Esophagus muscularis mucosa (tissue), 4 donors: ENCODE data around the gene MED25. TPM values are rescaled to one million over a fixed set of nuclear protein-coding genes. Genes with fewer than 3 reads are reported as not detected.

ENCODE experiments used
- DNase-seq: peaks from one replicate; pipeline ENCODE4 v3.0.0-alpha.2; 2017; ENCODE audit errors: extremely low spot score
- H3K27ac ChIP-seq, 4 donors: fragments of 200-600 bp; sonication (generic); replicated peaks in 1 of 4; 1 replicate in 3 of 4; 2 replicates in 1 of 4; pipeline ENCODE4 v1.5.1; 2016 to 2019; ENCODE audit warnings: mild to moderate bottlenecking in 1 of 4
- H3K27me3 ChIP-seq, 4 donors: fragments of 200-600 bp; sonication (generic); one replicate each; pipeline versions ENCODE4 v1.5.1 to v1.6.0; 2016 to 2019
- H3K36me3 ChIP-seq, 4 donors: fragments of 200-600 bp; sonication (generic); one replicate each; pipeline ENCODE4 v1.5.1; 2016 to 2019
- H3K4me1 ChIP-seq, 4 donors: fragments of 200-600 bp; sonication (generic); one replicate each; pipeline ENCODE4 v1.5.1; 2016 to 2019
- H3K4me3 ChIP-seq, 4 donors: fragments of 200-600 bp; sonication (generic); 1 replicate in 2 of 4; 2 replicates in 2 of 4; pipeline ENCODE4 v1.5.1; 2016 to 2019; ENCODE audit warnings: mild to moderate bottlenecking in 4 of 4, moderate library complexity in 1 of 4
- H3K9me3 ChIP-seq, 4 donors: fragments of 200-600 bp; sonication (generic); 1 replicate in 3 of 4; 2 replicates in 1 of 4; pipeline ENCODE4 v1.5.1; 2016 to 2019
- CTCF ChIP-seq, 3 experiments: fragments of 200-600 bp in 2 of 3; fragments of 450-650 bp in 1 of 3; sonication (generic) in 2 of 3; IDR thresholded peaks; one replicate each; pipeline ENCODE4 v1.5.1; 2017 to 2019; ENCODE audit warnings: antibody characterized with exemption in 3 of 3, mild to moderate bottlenecking in 2 of 3, moderate library complexity in 1 of 3
- EP300 ChIP-seq: sonication (generic); formaldehyde crosslinking; IDR thresholded peaks from one replicate; pipeline ENCODE4 v1.6.1; 2017; ENCODE audit warnings: antibody characterized with exemption
- POLR2A ChIP-seq: fragments of 450-650 bp; IDR thresholded peaks from one replicate; pipeline ENCODE4 v1.6.1; 2017; ENCODE audit warnings: antibody characterized with exemption, moderate library complexity, mild to moderate bottlenecking, low read depth
- POLR2AphosphoS5 ChIP-seq, 2 donors: sonication (generic); formaldehyde crosslinking; IDR thresholded peaks; one replicate each; pipeline ENCODE4 v1.6.1; 2017; ENCODE audit warnings: antibody characterized with exemption in 2 of 2
- WGBS: methylation state at CpG from one replicate; pipeline ENCODE4 v1.1.5; 2018; 5-methylcytosine and 5-hydroxymethylcytosine counted together
- intact Hi-C: fragments of 100-400 bp; cut with DNase I; formaldehyde crosslinking; loops from one replicate; pipeline ENCODE4 v1.15.1; 2023
- total RNA-seq, 4 donors: library from RNA; depleted of rRNA; stranded (reverse); fragments of >200 nt; gene quantifications; one replicate each; pipeline versions ENCODE4 v1.1.0 to v1.2.1, GENCODE V29; 2016

MED25 gene
- total RNA-seq, 4 donors from 2014 or later: 22.5 to 36.0 (median 34.1) TPM

- Histone ChIP-seq H3K4me1 (peaks cover 27 to 54% (median 42%) of the 10 kb centered on the region in 4 donors), H3K27ac (peak within 1 kb of the TSS; percentile 97 to 100 (median 99)), H3K9me3 (no peaks in the 10 kb centered on the region), H3K36me3 (peaks cover 23 to 56% (median 50%) of the 10 kb centered on the region in 4 donors), H3K27me3 (no peaks in the 10 kb centered on the region), H3K4me3 (peak within 1 kb of the TSS; percentile 83 to 99 (median 98))
- under 1% methylated on average over 40 of the region's 61 CpGs for WGBS
- intact Hi-C loops: loop anchor here (5.0 kb wide), 1 partner anchor 65 kb away; the partner anchor contains the start of gene FUZ
- DNase-seq: peak; percentile 100
- no peak for TF ChIP-seq EP300
- peak; percentile 94 for TF ChIP-seq POLR2A
- peak in 1 of 2 donors; percentile 92 for TF ChIP-seq POLR2AphosphoS5 (IDR thresholded peaks at IDR 0.05)
- no peak for TF ChIP-seq CTCF (IDR thresholded peaks at IDR 0.05)
These were observed 59.2 kb downstream of the MED25 start, which contains the start of the genes AKT1S1 and TBC1D17 for GRCh38 chr19:49877020-49877878. AKT1S1 (minus strand) TSS chr19:49877355; CDS start chr19:49873295, 4,060 bp downstream. TBC1D17 (plus strand) TSS chr19:49877702; CDS start chr19:49877724, 22 bp downstream.

GRCh38 chr19:49877879-49878743 is 60.0 kb downstream of the MED25 start:
- TF ChIP-seq CTCF (IDR thresholded peaks at IDR 0.05) (no peak), POLR2AphosphoS5 (IDR thresholded peaks at IDR 0.05) (no peak), EP300 (no peak), POLR2A (no peak)
- H3K27me3 ChIP-seq: no peaks in the 10 kb centered on the region
- intact Hi-C loops: loop anchor here (5.0 kb wide), 1 partner anchor 66 kb away; the partner anchor contains the start of gene FUZ
- 13% methylated on average over 24 of the region's 41 CpGs for WGBS
- H3K9me3 ChIP-seq: no peaks in the 10 kb centered on the region
- peaks cover 32 to 56% (median 51%) of the 10 kb centered on the region in 4 donors for H3K36me3 ChIP-seq
- H3K4me1 ChIP-seq: peaks cover 27 to 46% (median 42%) of the 10 kb centered on the region in 4 donors
- DNase-seq: peak; percentile 100
- H3K4me3 ChIP-seq: peak overlapping the region; percentile 83 to 99 (median 98)
- H3K27ac ChIP-seq: peak overlapping the region; percentile 97 to 100 (median 99)

- H3K36me3 ChIP-seq: peaks cover 38 to 62% (median 56%) of the 10 kb centered on the region in 4 donors
- H3K27ac ChIP-seq: peak overlapping the region; percentile 97 to 100 (median 99)
These were observed 60.6 kb downstream of the MED25 start for GRCh38 chr19:49878744-49879070.

More at GRCh38 chr19:49878744-49879070, 60.6 kb downstream of the MED25 start:
- no peaks in the 10 kb centered on the region for H3K9me3 ChIP-seq
- no peak for TF ChIP-seq EP300
- no peak for TF ChIP-seq CTCF (IDR thresholded peaks at IDR 0.05)
- TF ChIP-seq POLR2AphosphoS5 (IDR thresholded peaks at IDR 0.05): no peak
- no peak for TF ChIP-seq POLR2A
- H3K27me3 ChIP-seq: no peaks in the 10 kb centered on the region
- intact Hi-C loops: loop anchor here (5.0 kb wide), 1 partner anchor 66 kb away; the partner anchor contains the start of gene FUZ
- WGBS: 85% methylated on average over 9 of the region's 9 CpGs
- peak overlapping the region; percentile 83 to 99 (median 98) for H3K4me3 ChIP-seq
- DNase-seq: no peak
- H3K4me1 ChIP-seq: peaks cover 27 to 45% (median 39%) of the 10 kb centered on the region in 4 donors
